Fibroblast of skin of right biceps (primary cell): ENCODE measurements around the gene PDZK1IP1.

Experiments
- DNase-seq: peaks from one replicate; pipeline ENCODE4 v3.0.0-alpha.2; 2013

The PDZK1IP1 gene, protein sequence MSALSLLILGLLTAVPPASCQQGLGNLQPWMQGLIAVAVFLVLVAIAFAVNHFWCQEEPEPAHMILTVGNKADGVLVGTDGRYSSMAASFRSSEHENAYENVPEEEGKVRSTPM

DNA sequence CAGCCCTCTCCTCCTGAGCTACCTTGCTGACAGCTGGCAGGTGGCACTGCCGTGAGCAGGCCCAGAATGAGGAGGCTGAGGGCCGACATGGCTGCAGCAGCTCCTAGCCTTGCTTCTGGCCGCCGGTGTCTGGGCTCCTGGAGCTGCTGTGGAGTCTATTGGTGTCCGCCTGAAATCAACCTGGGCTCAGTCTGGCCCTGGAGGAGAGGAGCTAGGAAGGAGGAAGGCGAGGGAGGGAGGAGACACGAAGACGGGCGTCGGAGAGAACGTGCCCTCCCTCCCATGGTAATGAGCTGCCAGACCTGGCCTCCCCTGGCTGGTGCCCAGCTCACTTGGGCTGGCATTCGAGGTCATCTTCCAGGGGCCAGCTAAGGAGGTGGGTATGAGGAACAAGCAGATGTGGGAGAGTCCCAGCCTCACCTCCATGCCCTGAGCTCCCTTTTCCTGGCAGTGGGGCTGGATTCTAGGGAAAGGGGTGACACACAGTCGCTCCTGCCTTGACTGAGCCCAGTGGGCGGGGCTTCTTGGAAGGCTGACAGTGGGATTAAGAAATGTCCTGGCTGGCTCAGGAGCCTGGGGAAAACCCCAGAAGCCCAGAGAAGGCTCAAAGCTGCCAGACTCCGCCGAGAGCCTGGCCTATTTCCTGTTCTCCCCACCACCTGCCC, at the start of gene PDZK1IP1:
Gene PDZK1IP1, minus strand, starts transcription at position 193 of the 665 bp plus-strand sequence. Its CDS starts 104 bp downstream, at position 89.
- peak; percentile 51 for DNase-seq

GRCh38 chr1:47238935-47239592, 49.2 kb upstream of the PDZK1IP1 start:
- no peak for DNase-seq

- no peak for DNase-seq
These were observed 46.0 kb upstream of the PDZK1IP1 start for GRCh38 chr1:47235806-47236205.

GRCh38 chr1:47235241-47235681, 45.4 kb upstream of the PDZK1IP1 start:
- DNase-seq = no peak

DNA sequence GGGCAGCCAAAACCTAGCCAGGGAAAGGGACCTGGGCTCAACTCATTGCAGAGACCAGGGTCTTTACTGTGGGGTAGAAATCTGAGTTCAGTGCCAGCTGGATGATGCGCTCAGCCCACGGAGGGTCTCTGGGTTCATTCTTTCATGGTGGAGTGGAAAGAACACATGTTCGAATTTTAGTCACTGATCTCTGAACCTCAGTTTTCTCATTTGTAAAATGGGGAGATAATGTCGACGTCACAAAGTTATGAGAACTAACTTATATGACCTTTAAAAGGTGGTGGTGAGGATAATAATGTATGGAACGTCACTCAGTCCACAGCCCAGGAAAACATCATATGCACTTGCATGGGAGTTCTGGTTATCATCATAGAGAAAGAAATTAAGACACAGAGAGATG, 43.4 kb upstream of the PDZK1IP1 start:
- DNase-seq = no peak

GRCh38 chr1:47232187-47232874, 42.5 kb upstream of the PDZK1IP1 start, which contains the start of gene TAL1:
Gene TAL1, minus strand, starts transcription at chr1:47232225. Its CDS starts 6,337 bp downstream, at chr1:47225888.
- DNase-seq = no peak

DNA sequence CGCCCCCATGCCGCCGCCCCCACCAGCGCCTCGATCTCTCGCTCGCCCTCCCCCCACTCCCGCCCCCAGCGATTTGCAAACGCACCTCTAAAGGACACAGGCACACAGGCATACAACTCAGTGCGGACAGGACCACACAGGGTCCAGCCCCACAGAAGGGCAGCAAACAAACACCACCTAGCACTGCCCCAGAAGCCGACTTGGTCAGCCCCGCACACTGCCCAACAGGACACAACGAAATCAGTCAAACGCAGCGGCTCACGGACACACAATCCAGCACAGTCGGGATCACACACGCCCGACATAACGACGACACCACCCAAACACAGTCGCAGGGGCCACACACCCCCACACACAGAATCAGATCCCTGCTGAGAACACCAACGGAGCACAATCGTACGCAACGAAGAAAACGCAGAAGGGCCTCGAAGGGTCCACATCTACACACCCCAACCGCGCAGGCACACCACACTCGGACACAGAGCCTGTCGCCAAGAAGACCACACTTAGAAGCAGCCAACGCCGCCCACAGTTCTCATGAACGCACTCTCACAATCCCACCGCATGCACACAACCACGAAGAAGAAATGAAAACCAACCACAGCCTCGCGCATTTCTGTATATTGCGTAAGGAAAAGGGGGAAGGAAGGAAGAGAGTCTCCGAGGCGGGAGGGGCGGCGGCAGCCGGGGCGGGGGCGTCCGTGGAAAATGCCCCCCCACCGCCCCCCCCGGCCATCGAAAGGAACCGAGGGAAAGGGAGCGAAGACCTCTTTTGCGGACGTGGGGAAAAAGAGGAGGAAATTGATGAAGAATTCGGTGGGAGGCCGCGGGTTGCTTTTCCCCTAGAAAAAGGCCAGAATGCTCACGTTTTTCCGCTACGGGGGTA, 41.7 kb upstream of the PDZK1IP1 start:
- peak; percentile 52 for DNase-seq

DNA sequence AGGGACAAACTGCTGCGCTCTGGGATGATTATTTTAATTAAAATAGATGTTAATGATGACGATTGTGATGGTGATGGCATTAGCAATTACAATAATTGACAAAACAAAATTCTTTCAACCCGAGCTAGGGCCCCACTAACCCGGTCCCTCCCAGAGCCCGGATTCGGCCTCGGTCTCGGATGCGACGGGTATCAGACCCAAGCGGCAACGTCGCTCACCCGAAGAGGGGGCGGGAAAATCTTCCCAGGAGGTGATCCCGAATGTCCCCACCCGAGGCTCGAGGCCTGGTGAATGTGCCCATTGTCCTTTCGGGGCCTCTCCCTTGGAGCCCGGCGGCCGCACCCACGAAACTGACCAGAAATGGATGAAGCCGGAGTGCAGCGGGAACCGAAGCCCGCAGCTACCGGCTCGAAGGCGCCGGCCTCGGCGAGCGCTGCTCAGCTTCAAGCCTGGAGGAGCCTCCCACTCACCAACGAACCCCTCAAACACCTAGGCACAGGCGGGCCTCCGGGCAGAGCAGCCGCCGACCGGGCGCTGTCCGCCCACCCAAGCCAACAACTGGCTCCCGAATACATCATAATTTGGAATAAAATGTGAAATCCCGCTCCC, 41.0 kb upstream of the PDZK1IP1 start:
- DNase-seq = no peak

DNA sequence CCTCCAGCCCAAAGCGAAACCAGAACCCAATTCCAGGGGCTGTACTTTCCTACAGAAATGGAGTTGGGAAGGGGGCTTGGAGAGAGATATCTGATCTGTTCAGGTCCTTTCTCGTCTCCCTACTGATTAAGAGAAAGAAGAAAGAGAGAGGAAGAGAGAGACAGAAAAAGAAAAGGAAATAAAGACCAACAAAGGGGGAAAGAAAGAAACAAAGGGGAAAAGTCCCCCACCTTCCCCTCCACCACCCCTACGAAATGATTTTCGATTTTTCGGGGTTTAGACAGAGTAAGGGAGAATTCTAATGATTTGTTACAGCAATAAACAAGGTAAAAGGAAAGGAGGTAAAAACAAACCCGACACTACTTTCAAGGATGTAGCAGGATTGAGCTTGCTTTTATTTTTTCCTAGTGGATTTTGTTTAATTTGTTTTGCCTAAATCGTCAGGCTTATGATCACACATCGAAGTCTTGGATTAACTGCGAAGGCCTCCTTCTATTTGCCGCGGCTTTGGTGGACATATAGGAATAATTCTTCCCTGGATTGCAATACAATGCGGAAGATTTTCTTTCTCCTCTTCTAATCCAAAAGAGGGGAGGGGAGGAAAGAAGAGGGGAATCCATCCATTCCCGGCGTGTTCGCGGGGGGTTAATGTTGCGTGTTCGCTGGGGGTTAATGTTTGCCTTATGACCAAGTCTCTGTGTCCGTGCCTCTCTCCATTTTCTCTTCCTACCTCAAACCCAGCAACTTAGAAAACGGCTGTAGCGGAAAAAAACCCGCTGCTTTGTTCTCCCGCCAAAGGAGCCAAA, 40.3 kb upstream of the PDZK1IP1 start:
- DNase-seq = no peak

- no peak for DNase-seq
These were observed 39.4 kb upstream of the PDZK1IP1 start for GRCh38 chr1:47229031-47229885.

DNA sequence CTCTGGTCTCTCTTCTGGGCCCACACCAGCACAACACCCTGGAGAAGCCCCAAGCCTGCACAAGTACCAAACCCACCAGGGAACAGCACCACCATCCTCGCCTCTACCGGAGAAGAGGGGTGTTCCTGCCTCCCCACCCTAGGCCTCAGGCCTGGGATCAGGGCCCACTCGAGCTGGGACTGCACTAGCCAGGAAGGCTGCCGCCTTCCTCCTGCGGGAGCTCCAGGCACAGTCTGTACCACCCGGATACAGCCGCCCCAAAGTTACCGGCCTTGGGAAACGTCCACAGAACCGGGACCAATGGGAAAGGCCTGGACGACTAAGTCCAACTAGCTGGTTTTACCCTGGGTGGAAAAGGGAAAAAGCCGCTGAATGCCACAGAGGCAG, 38.8 kb upstream of the PDZK1IP1 start:
- DNase-seq = no peak

DNA sequence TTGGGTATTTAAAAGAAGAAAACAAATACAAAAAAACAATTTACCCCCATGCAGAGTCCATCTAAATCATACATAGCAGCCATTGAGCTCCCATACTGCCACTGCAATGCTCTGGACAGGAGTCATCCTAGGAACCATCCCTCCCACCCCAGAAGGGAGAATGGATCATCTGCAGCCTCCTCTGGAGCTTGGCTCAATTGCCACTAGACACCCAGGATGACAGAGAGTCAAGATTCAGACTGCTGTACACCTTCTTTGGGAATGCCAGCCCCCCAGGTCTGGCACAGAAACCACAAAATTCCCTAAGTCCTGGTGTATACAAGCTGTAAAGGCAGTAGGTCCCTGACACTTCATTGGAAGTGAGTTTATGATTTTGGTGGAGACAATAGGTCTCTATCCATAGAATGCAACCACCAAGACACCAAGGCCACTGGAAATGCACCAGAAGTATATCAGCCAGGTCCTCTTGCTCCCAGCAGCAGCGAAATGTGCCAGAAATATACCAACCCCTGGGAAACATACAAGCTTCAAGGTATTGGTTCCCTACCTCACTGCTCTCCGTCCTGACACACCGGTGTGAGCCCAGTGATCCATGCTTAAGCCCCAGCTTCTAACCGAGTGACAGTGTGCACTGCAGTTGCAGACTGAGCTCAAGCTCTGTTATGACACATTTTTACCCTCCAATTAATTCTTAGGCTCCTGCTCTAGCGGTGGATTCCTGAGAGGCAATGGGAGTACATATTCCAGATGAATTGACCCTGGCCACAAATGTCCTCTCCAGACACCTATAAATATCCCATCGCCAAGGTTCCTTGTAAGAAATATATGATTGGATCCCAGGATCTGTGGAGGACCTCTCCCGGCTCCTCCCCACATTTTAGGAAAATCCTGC, 37.8 kb upstream of the PDZK1IP1 start:
- no peak for DNase-seq

GRCh38 chr1:47226839-47227215, 37.0 kb upstream of the PDZK1IP1 start:
- DNase-seq = no peak

GRCh38 chr1:47226121-47226838, 36.4 kb upstream of the PDZK1IP1 start:
- no peak for DNase-seq

- no peak for DNase-seq
These were observed 35.7 kb upstream of the PDZK1IP1 start for GRCh38 chr1:47225430-47226100.

DNA sequence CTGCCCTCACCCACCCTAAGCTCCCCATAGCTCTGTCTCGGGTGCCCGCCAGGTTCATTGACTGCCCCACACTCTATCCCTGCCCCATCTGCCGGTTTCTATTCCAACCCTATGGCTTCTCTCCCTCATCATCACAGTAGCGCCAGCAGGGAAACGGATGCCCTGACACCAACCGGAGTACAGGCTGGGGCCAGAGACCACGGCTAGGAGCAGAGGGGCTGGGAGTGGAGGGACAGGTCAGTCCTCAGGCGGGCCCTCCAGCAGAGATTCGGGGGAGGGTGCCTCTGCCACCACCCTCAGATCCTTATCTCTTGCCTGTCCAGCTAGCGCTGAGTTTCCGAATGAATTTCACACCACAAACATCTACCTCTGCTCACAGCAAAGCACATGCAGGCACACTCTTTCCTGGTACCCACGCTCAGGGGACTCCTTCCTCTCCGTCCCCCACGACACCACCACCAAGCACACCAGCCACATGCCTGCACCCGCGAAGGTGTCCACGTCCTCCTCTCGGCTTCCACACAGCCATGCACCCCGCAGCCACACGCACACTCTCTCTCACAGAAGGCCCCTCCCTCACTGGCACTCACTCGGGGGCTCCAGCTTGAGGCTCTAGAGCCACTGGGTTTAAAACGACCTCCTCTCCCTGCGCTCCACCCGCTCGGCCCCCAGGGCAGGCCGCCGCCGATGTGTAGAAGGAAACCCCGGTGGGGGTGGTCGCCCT, 35.0 kb upstream of the PDZK1IP1 start:
- no peak for DNase-seq
